PC-3 (cell line): Measurements from ENCODE around the gene PIGX.

Experiments
- CTCF ChIP-seq: fragments of 300-600 bp; sonication (generic); conservative IDR thresholded peaks from 2 replicates; pipeline ENCODE4 v1.5.1; 2017; ENCODE audit warnings: antibody characterized with exemption, low read depth, mild to moderate bottlenecking, low read length
- EZH2 ChIP-seq: fragments of 300-600 bp; sonication (generic); IDR thresholded peaks from one replicate; pipeline ENCODE4 v1.6.1; 2017; ENCODE audit warnings: antibody characterized with exemption, mild to moderate bottlenecking, low read length; ENCODE audit not compliant: unreplicated experiment
- EZH2phosphoT487 ChIP-seq: fragments of 300-600 bp; sonication (generic); IDR thresholded peaks from 2 replicates; pipeline ENCODE4 v1.6.1; 2018; ENCODE audit warnings: mild to moderate bottlenecking, antibody characterized with exemption, low read length, borderline replicate concordance

GRCh38 chr3:196777836-196778235 lies 65.7 kb downstream of the PIGX start:
- TF ChIP-seq EZH2phosphoT487: no peak
- TF ChIP-seq CTCF: no peak
- no peak for TF ChIP-seq EZH2
